Measurements from ENCODE around the gene NPSR1.

DNA sequence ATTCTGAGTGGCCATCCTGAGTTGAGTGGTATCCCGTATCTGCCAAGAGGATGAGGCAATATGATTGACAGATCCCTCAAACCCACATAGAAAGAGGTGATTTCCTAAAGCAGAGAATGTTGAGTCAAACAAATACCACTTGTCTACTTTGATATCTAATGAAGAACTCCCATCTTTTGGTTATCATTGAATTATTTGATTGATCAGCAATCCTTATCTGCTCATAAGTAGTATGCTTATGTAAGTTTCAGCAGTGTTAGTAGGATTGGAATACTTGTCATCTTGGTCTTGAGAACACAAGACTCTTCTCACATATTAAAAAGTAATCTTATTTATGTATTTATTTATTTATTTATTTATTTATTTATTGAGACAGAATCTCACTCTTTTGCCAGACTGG lies 231.9 kb downstream of the NPSR1 start:
- TF ChIP-seq, protein P1, sequence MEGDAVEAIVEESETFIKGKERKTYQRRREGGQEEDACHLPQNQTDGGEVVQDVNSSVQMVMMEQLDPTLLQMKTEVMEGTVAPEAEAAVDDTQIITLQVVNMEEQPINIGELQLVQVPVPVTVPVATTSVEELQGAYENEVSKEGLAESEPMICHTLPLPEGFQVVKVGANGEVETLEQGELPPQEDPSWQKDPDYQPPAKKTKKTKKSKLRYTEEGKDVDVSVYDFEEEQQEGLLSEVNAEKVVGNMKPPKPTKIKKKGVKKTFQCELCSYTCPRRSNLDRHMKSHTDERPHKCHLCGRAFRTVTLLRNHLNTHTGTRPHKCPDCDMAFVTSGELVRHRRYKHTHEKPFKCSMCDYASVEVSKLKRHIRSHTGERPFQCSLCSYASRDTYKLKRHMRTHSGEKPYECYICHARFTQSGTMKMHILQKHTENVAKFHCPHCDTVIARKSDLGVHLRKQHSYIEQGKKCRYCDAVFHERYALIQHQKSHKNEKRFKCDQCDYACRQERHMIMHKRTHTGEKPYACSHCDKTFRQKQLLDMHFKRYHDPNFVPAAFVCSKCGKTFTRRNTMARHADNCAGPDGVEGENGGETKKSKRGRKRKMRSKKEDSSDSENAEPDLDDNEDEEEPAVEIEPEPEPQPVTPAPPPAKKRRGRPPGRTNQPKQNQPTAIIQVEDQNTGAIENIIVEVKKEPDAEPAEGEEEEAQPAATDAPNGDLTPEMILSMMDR (IDR thresholded peaks at IDR 0.05) = no peak
- TF ChIP-seq POLR2A (IDR thresholded peaks at IDR 0.05) = no peak

All from heart left ventricle (tissue), 13 donors.